Measurements from ENCODE around the gene DLK1.

GRCh38 chr14:100732766-100733100 lies 6.0 kb downstream of the DLK1 start:
- TF ChIP-seq, protein P1, sequence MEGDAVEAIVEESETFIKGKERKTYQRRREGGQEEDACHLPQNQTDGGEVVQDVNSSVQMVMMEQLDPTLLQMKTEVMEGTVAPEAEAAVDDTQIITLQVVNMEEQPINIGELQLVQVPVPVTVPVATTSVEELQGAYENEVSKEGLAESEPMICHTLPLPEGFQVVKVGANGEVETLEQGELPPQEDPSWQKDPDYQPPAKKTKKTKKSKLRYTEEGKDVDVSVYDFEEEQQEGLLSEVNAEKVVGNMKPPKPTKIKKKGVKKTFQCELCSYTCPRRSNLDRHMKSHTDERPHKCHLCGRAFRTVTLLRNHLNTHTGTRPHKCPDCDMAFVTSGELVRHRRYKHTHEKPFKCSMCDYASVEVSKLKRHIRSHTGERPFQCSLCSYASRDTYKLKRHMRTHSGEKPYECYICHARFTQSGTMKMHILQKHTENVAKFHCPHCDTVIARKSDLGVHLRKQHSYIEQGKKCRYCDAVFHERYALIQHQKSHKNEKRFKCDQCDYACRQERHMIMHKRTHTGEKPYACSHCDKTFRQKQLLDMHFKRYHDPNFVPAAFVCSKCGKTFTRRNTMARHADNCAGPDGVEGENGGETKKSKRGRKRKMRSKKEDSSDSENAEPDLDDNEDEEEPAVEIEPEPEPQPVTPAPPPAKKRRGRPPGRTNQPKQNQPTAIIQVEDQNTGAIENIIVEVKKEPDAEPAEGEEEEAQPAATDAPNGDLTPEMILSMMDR (IDR thresholded peaks at IDR 0.05; ENCODE audit: poor library complexity): no peak
- no peak for TF ChIP-seq EZH2phosphoT487 (IDR thresholded peaks at IDR 0.05; ENCODE audit: low read depth, severe bottlenecking, unreplicated experiment)
- TF ChIP-seq EZH2 (IDR thresholded peaks at IDR 0.05; ENCODE audit: borderline replicate concordance): no peak

Measured in hepatocyte (in vitro differentiated cells).